ENCODE results near the gene TTC34.

Gene TTC34

DNA sequence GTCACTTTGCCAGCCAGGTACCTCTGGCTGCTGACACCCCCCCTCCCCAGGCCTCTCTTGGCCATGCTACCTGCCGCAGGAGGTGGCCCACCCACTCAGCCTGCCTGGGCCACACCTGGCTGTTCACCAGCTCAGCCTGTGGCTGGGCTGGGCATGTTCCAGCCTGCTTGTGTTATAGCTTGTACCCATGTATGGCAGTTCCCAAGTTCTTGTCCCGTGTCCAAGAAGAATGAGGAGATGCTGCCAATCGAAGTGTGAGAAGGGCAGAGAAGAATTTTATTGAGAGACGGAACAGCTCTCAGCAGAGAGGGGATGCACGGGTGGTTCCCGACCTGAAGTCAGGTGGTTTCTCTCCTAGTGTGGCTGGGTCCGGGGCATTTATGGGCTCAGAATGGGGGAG is 164.8 kb downstream of the TTC34 start:
- no peak overlapping the region for H3K4me3 ChIP-seq (replicated peaks in 1 of 2; ENCODE audit: low read depth in 2 of 2, low read length in 2 of 2)
- TF ChIP-seq CTCF (IDR thresholded peaks at IDR 0.05; ENCODE audit: low read depth, low read length): no peak
- DNase-seq (ENCODE audit: low read depth in 2 of 2): no peak

DNA sequence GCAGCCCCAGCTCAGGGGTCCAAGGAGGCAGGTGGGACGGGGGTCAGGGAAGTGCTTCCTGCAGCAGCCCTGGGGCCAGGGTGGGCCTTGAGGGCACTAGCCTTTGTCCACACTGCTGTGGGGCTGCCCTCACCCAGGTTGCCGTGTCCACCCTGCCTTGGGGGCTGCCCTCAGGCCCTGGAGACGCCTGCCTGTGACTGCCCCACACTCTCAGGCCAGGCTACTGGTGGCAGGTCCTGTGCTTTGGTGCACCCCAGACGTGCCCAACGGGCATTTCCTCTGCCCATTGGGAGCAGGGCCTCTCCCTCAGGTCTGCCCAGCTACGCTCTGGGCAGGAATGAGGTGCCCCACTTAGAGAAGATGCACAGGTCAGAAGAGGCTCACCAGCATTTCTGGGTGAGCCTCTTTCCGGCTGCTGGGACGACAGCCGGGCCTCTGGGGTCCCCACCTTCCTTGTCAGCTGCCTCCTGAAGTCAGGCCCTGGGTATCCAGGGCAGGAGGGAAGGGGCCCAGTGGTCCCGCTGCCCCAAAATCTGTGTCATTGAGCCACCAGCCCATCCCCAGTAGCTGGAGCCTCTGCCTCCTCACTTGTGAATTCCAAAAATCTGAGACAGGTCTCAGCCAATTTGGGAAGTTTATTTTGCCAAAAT is 166.0 kb downstream of the TTC34 start:
- no peak overlapping the region for H3K4me3 ChIP-seq (replicated peaks in 1 of 2; ENCODE audit: low read depth in 2 of 2, low read length in 2 of 2)
- no peak for DNase-seq (ENCODE audit: low read depth in 2 of 2)
- TF ChIP-seq CTCF (IDR thresholded peaks at IDR 0.05; ENCODE audit: low read depth, low read length): no peak

- no peak for DNase-seq (ENCODE audit: low read depth in 2 of 2)
- no peak for TF ChIP-seq CTCF (IDR thresholded peaks at IDR 0.05; ENCODE audit: low read depth, low read length)
- H3K4me3 ChIP-seq (replicated peaks in 1 of 2; ENCODE audit: low read depth in 2 of 2, low read length in 2 of 2): no peak overlapping the region
Observed at GRCh38 chr1:2633936-2634491, 167.5 kb downstream of the TTC34 start.

DNA sequence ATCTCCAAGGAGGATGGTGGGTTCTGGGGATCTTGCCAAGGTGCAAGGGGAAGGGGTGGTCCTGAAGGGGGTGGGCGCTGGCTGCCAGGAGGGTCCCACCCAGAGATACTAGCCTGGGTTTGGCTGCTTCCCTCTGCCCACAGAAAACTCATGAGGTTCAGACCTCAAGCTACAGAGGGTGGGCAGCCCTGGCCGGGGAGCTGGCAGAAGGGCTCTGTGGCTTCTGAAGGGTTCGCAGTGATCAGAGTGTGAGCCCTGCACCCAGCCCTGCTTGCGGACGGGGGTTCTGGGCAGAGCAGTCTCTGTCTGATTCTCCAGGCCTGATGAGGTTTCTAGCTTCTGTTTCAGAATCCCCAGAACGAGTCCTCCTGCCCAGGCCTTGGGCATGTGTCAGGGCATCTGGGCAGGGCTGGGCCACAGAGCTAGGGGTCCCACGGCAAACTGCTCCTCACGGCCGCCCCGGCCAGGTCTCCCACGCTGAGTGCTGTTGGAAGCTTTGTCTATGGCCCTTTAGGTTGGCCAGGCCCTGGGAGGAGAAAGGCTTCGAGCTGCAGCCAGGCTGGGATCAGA is 168.0 kb downstream of the TTC34 start:
- no peak for TF ChIP-seq CTCF (IDR thresholded peaks at IDR 0.05; ENCODE audit: low read depth, low read length)
- H3K4me3 ChIP-seq (replicated peaks in 1 of 2; ENCODE audit: low read depth in 2 of 2, low read length in 2 of 2): no peak overlapping the region
- no peak for DNase-seq (ENCODE audit: low read depth in 2 of 2)

GRCh38 chr1:2632561-2633361 is 168.7 kb downstream of the TTC34 start, which contains the start of gene MMEL1:
MMEL1 (minus strand) TSS chr1:2633016; CDS start chr1:2629484, 3,532 bp downstream.
- TF ChIP-seq CTCF (IDR thresholded peaks at IDR 0.05; ENCODE audit: low read depth, low read length): no peak
- no peak within 1 kb of the TSS for H3K4me3 ChIP-seq (replicated peaks in 1 of 2; ENCODE audit: low read depth in 2 of 2, low read length in 2 of 2)
- no peak for DNase-seq (ENCODE audit: low read depth in 2 of 2)

DNA sequence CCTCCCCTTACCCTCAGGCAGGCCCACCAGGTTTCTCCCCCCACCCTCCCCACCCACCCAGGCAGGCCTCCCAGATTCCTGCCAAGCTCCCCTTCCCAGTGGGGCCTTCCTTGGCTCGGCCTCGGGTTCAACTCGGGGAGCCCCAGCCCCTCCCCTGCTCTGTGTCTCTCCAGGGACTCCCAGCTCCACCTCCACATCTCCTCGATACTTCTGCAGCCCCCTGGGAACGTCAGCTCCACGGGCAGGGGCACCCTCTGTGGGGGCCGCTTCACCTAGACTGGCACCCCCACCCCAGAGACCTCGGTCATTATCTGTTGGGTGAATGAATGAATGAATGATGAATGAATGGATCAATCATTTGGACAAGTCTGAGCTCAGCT is 169.5 kb downstream of the TTC34 start:
- DNase-seq (ENCODE audit: low read depth in 2 of 2): no peak
- TF ChIP-seq CTCF (IDR thresholded peaks at IDR 0.05; ENCODE audit: low read depth, low read length): no peak
- H3K4me3 ChIP-seq (replicated peaks in 1 of 2; ENCODE audit: low read depth in 2 of 2, low read length in 2 of 2): no peak overlapping the region
